NK-92 treated with Interleukin-12 subunit alpha and Interleukin-12 subunit beta, amount 100 ng/mL, for 24 hours (cell line): Measurements from ENCODE around the gene CHN2.
"Not testable (repeated sequence)": the region's sequence is repeated elsewhere in the genome, so short reads cannot be mapped to it uniquely, and the experiment has no call there.

Experiments used
- DNase-seq: peaks from one replicate; lab custom pipeline; 2025; lab: John Stamatoyannopoulos, UW

Gene CHN2

DNA sequence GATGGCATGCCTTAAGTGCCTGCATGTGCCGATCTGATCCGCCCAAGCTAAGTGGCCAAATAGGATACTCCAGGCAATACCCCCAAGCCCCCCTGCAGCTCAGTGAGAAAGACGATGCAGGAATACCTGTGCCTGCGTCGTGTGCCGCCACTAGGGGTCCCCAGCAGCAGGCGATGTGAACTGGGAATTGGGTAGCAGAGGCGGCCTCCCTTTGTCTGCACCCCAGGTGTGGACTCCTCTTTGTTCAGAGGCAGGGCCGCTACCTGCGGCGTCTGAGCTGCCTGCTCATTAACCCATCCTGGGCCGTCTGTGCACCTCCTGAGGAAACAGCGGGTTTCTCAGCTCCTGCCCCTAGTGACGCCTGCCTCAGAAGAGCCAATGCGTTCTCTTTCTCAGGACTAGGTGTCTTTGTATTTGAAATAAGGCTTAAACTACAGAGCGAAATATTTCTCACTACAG lies 4.8 kb upstream of the CHN2 start:
- peak; percentile 40 for DNase-seq

DNA sequence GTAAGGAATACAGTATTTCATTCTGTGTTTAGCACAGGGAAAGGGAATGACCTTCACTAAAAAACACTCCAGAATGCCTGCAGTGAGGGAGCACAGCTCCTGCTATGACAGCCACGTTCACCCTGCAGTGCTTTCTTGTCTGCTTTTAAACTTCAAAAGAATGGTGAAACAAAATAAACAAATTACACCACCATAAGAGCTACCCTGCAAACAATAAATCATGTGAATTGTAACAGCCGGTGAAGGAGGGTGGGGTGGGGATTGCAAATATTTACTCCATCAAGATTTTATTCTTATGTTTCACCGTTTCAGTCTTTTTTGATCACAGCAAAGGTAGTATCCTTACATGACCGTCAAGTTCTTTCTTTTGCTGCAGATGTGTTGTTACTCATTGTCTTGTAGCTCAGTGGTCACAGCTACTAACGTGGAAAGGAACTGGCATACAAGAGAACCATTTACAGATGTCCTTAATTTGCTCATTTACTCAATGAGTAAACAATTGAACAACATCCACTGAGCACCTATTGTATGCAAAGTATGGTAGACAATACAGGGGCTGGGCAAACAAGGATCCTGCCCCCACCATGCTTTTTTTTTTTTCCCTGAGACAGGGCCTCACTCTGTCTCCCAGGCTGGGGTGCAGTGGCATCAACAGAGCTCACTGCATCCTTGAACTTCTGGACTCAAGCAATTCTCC lies 4.1 kb upstream of the CHN2 start:
- no peak for DNase-seq

DNA sequence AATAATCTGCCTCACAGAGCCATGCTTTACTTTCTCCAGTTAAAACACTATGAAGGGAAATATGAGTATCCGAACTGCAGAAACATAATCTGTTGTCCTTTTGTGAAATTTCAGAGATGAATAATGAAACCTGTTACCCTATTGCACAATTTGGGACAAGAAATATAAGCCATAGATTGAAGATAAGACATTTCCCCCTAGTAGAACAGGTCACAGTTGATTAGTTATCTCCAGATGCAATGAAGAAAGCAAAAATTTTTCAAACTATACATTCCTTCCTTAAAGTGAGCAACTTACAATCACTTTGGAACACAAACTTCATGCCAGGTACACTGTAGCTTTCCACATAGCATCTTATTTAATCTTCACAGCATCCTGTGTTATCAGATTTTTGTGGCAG lies 2.3 kb upstream of the CHN2 start:
- no peak for DNase-seq

- DNase-seq = no peak
Measured at GRCh38 chr7:29192811-29193210, 1.8 kb upstream of the CHN2 start.

GRCh38 chr7:29193316-29194205 lies 1.0 kb upstream of the CHN2 start:
- DNase-seq = no peak

DNA sequence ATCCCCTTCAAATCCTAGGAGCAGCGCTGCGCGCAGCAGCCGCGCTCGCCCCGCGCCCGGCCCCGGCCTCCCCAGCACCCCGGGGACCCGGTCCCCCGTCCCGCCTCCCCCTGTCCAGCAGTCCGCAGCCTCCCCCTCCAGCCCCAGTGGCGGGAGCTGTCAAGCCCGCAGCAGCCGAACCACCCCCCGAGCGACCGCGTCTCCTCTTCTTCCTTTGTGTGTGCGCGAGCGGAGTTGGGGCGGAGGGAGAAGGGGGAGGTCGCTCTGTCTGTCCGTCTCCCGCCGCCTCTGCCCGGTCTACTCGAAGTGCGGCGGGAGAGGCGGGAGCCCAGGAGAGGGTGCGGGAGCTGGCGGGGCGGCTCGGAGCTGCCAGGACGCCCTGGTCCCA lies 375 bp upstream of the CHN2 start:
- DNase-seq = no peak

GRCh38 chr7:29196191-29196590 lies 1.6 kb downstream of the CHN2 start:
- peak; percentile 37 for DNase-seq

- peak; percentile 17 for DNase-seq
Measured at GRCh38 chr7:29196971-29197595, 2.5 kb downstream of the CHN2 start.

- DNase-seq = no peak
Measured at GRCh38 chr7:29197916-29198315, 3.3 kb downstream of the CHN2 start.

- no peak for DNase-seq
Measured at GRCh38 chr7:29199776-29200175, 5.2 kb downstream of the CHN2 start.

- no peak for DNase-seq
Measured at GRCh38 chr7:29202651-29203069, 8.1 kb downstream of the CHN2 start.

DNA sequence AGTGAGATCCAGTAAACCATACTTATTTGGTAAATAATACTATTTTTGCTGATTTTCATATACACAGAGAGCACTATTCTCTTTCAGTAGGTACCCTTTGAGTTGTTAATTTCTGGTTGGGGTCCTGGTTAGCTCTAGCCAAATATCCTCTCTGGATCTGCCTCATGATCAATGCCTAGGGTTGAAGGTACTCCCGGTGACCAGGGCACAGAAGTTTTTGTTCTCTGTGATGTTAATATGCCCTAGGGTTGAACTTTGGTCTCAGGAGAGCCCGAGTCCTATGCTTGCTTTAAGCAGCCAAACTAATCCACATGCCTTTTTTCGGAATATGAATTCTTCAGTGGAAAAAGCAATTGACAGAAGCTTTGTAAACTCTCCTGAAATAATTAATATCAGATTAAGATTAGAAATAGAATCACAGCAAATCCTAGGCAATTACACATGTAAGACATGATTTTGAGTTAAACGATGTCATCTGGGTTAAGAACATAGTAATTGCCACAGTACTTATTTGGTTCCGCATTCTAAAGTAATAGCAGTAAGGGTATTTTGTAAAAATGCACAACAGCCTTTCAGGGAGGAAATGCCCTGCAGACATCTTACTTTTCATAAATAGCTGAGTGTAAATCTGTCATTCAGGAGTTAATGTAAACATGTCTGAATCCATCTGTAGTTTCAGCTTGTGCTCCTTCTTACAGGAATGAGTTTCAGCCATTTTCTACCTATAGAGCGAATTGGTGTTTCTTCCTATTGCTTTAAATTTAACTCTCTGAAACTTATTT lies 10.1 kb downstream of the CHN2 start:
- DNase-seq = no peak

GRCh38 chr7:29207162-29207801 lies 12.7 kb downstream of the CHN2 start:
- DNase-seq = no peak

DNA sequence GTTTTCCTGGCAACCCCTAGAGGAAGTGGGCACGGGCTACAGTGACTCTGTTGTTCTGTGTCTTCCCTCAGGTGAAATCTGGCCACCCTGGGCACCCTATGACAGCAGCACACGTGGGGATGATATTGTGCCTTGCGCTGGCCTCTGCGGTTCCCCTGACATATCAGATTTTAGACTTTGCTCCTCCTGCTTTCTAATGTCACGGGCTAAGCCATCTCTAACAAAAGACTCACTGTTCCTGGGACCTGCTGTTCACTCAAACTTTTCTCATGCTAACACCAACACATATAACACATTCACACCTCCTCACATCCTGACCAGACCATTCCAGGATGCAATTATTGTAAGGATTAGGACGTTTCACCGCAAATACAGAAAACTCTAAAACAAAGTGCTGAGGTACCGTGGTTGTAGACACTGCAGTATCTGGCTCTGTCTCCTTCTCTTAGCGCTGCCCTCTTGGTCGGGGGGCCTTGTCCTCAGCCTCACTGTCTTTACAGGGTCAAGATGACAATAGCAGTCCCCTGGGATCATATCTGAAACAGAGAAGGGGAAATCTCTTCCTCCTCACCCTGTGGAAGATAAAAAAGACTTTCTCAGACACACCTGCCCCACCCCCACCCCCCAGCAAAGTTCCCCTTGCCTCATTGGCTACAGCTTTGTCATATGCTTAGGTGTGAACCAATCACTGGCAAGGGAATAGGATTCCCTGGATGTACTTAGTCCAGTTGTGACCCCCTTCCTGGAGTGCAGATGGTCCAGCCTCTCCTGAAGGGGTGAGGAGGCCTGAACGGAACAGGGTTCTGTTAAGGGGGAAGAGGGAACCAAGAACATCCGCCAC lies 14.1 kb downstream of the CHN2 start:
- no peak for DNase-seq

DNA sequence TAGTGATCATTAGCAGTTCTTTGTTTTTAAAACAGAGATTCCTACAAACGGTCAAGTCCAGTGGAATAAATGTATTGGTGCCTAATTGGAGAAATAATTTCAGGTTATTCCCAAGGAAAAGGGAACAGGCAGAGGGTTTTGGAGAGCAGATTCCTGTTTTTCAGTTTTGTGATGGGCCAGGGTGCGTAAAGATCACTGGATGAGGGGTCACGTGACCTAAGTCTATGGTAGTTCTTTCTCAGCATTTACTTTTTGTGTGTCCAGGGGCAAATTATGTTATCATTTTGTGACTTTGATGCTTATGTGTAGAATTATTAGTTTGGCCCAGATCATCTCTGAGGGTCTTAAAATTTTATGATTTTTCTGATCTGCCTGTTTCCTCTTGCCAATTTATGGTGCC lies 15.2 kb downstream of the CHN2 start:
- DNase-seq = no peak

DNA sequence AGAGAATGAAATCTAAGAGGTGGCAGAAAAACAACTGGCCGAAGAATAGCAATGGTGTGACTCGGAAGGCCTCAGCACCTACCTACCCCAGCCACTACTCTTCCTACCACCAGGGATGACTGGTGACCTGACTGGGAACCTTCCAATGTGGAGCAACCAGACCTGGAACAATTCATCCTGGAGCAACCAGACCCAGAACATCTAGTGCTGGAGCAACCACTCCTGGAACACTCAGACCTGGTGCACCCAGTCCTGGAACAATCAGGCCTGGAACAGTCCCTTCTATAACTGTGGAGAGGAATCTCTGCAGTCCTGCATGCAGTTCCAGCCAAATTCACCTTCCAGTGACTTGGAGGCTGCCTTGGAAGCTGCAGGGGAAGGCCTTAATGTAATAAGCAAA lies 18.2 kb downstream of the CHN2 start:
- not testable (repeated sequence) for DNase-seq

DNA sequence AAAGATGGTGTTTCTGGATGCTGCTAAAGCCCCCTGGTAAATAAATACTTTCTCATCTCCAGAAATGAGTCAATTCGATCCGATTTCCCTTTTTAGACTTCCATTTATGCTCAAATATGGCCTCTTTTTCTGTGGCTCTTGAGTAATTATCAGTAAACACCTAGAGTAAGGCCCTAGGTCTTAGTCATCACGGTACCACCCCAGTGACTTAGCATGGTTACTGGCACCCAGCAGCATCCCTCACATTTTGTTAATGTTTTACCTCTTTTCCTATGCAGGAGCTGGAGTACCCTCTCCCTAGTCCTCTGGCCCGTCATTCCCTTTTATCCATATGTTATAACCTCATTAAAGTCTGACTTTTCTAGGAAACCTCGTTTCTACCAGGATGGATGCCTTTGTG lies 19.5 kb downstream of the CHN2 start:
- DNase-seq = no peak

DNA sequence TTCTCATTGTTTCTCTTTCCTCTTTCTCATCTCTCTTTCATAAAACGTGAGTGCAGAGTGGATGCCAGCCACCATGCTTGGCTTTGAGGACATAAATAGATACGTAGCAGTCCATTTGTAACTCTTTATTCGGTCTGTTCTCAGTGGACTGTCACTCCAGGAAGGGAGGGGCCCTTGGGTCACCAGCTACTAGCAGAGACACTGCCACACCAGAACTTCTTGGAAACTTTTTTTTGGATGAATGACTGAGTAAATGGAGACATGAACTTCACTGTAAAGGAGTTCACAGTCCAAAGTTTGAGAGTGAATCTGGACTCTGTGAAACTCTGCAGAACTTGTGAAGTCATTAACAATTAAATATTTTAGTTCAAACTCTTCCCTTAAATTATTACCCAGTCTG lies 20.2 kb downstream of the CHN2 start:
- DNase-seq = no peak

GRCh38 chr7:29216128-29216527 lies 21.6 kb downstream of the CHN2 start:
- no peak for DNase-seq

- DNase-seq = no peak
Measured at GRCh38 chr7:29217113-29217512, 22.5 kb downstream of the CHN2 start.

GRCh38 chr7:29224726-29225125 lies 30.2 kb downstream of the CHN2 start:
- DNase-seq = no peak
